Pulmonary artery endothelial cell (primary cell): ENCODE results near the gene CACNA1I. TPM values are rescaled to one million over a fixed set of nuclear protein-coding genes. Genes with fewer than 3 reads are reported as not detected.

ENCODE experiments used
- DNase-seq: peaks from one replicate; pipeline ENCODE4 v3.0.0-alpha.2; 2011; ENCODE audit warnings: low read depth, low spot score
- total RNA-seq: library from RNA; depleted of rRNA; stranded (reverse); fragments of >200 nt; gene quantifications from 2 replicates; pipeline ENCODE4 v1.2.3, GENCODE V29; 2014

Gene CACNA1I
- total RNA-seq, 1 donor from 2014 or later = under 0.01 TPM

DNA sequence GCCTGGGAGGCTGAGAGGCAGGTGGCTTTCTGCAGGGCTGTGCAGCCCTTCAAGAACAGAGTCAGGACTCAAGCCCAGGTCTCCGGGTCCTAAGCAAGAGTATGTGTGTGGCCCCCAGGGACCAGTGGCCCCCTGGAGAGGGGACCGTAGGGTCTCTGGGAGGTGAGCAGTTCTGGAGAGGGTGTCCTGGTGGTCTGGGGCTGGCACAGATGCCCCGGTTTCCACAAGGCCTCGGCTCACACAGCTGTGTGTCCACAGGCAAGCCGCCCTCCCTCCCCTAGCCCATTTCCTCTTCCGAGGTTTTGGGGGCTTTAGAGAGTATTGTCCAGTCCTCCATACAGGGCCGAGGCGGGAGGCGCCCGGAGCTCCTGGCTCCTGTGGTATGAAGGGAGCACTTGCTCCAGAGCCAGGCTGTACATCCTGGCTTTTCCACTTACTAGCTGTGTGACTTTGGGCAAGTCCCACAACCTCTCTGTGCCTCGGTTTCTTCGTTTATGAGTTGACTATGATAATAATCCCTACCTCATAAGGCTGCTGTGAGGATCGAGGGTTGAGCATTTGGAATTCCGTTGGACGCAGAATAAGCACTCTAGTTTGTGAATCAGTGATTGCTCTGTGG, 34.6 kb upstream of the CACNA1I start:
- DNase-seq = no peak

DNA sequence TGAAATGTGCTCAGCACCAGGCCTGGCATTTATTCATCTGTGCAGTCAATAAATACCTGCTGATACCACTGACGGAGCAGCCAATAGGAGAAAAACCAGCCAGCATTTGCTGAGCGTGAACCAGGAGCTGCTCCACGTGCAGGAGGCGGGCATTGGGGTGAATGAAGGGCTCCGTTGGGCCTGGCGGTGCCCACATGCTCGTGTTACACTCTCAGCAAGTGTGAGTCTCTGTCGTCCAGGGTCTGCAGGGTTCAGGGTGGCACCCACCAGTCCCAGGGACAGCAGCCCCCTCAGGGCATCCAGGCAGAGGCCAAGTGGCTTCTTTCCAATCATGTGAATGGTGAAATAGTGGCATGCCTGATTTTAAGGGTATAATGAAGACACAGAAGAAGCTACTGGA, 33.8 kb upstream of the CACNA1I start:
- DNase-seq = no peak

DNA sequence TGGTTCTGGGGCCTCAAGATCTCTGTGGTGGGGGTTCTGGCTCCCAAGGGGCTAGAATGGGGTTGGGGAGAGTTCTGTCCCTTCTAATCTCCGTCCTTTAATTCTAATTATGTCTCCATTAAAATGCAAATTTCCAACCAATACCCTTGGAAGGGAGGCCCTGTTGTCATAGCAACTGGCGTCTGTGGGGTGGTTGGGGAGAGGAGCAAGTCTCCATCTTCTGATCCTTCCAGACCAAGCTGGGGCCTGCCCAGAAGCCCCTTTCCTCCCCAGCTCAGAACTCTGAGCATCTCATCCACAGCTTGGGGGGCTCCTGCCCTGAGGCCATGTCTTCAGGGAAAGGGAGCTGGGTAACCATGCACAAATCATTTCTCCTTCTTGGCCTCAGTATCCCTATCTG, 32.6 kb upstream of the CACNA1I start:
- no peak for DNase-seq

DNA sequence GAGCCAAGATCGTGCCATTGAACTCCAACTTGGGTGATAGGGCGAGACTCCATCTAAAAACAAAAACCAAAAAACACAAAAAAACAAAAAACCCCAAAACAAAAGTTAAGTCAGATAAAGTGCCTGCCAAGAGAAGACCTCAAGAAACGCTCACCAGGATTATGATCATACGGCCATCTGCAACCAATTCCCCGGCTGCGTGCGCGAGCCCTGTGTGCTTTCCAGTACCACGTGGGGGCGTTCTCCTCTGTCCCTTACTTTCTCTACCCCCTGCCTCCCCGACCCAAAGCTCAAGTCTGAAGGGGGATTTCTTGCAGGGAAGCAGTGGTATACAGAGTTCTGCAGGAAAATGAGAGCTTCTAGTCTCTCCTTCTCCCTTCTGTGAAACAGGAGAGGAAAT, 27.5 kb upstream of the CACNA1I start:
- no peak for DNase-seq

DNA sequence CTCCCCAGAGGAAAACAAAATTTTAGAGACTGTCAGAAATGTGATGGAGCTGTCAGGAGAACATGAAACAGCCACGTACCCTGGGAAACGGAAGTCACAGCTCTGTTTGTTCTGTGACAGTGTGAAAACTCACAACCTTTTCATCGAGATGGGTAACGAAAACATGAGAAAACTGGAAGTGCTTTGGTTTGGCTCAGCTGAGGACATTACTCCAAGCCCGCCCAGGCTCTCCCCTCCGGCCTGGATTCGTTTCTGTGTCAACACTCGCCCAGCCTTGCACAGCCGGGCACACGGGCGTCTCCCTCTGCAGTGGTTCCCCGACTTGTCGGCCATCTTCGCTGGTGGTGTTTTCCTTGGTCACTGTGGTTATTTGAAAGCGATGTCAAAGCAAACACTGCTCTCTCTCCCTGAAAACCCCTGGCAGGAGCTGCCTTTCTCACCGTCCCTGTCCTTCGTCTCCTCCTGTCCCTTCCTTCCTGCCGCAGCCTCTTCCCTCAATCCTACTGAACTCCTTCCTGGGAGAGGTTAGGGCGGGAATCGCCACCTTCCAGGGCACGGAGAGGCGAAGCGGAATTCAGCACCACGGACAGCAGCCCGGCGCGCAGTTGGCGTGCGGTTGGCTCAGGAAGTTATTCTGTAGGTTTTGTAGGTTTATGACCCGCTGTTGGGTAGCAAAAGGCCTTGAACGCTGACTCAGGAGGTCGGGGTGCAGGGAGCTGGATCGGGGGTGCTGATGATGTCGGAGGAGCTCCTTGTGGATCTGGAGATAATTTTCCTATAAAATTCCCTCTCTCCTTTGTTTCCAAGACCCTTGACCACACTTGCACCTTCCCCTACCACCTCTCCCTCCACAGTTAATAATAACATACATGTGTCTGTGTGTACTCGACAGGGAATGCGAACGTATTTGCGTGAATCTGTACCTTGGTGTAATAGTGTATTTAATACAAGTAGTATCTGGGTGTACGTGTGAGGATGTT, 24.9 kb upstream of the CACNA1I start:
- DNase-seq = no peak

DNA sequence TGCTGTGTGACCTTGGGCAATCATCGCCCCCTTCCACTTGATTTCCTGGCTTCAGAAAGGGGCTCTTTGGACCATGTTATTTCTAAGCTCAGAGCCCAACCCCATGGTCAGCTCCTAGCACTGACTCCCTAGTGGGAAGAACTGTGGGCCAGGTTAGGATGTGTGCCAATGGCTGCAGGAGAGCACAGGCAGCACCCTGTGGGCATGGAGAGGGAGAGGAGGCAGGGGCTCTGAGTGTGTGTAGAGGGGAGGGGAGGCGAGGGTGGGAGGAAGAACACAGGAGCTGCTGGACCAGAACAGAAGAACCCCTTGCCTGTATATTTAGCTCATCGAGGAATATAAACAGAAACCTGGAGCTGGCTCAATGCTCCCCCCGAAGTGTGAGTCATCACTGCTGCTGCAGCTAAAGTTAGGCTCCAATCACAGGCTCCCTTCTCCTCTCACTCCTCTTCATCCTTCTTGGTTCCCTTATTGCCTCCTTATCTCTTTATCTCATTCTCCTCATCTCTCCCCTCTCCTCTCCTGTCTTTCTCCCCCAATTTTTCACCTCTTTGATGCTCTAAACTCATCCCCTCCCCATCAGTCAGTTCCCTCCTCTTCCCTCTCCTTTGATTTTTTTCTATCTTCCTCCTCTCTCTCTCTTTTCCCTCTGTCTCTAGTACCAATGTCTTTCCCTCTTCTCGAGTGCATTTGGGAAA, 23.5 kb upstream of the CACNA1I start:
- no peak for DNase-seq

DNA sequence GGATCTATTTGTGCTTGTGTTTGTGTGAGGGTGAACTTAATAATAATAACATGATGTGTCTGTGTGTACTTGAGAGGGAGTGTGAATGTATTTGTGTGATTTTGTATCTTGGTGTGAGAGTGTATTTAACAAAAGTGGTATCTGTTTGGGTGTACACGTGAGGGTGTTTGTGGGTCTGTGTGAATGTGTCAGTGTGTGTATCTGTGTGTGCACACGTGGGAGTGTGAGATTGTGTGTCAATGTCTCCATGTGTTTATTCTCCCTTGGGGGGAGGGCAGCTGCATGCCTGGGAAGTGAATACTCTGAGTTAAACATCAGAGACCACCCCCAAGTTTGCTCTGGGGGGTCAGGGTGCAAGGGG, 23.0 kb upstream of the CACNA1I start:
- no peak for DNase-seq

DNA sequence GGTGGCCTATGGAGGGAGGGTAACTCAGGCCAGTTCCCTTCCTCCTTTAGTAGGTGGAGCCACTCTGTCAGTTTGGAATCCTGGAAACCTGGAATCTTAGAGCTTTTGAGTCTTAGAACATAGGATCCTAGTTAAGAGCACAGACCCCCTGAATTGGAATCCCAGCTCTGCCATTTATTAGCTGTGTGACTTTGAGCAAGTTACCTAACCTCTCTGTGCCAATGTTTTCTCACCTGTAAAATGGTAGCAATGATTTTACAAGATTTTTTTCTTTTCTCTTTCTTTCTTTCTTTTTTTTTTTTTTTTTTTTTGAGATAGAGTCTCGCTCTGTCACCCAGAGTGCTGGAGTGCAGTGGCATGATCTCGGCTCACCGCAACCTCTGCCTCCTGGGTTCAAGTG, 17.1 kb upstream of the CACNA1I start:
- DNase-seq = no peak

DNA sequence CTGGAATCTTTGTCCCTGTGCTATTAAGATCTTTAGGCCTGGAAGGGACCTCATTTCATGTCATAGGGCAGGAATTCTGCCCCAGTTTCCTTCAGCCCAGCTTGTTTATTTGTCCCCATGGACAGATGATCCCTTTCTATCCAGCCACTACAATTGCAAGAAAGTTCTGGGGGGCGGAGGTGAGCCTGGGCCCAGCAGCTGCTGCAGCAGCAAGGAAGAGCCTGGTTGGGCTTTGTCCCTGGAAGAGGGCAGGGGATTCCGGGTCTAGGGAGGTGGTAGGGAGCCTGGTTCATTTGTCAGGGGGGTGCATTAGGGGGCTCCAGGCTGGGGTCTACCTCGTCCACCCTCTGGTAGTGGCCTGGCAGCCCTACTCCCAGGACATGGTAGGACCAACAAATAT, 16.4 kb upstream of the CACNA1I start:
- no peak for DNase-seq

DNA sequence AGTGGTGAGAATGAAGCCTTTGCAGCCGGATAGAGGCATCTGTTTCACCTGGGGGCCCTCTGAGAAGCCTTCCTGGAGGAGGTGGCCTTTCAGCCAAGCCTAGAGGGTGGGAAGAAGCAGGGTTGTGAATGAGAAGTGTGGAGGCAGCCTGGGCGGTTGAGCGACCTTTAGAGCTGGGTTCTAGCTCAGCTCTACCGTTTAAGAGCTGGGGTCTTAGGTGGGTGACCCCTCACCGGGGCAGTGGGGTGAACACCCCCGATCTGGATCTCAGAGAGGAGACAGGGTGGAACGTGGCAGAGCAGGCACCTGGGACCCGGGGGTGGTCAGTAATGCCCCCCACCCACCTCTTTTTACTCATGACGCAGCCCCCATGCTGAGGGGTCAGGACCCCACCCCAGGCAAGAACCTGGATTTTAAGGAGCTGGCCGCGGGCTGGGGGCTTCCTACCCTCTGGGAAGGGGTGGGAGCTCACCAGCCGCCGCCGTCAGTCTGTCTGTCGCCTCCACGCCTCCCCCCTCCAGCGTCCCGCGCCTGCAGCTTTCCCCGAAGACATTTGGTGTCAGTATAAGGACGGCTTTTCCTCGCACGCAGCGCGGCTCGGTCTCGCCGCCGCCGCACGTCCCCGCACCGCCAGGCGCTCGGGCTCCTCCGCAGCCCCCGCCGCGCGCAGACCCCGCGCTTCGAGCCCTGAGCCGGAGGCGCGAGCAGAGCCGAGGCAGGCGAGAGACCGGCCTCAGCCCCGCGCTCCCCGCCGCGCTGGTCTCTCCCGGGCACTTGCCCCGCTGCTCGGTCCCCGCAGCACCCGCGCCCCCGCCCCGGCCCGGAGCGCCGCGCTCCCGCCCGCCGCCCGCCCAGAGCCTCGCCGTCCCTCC, 13.3 kb upstream of the CACNA1I start:
- DNase-seq = no peak

DNA sequence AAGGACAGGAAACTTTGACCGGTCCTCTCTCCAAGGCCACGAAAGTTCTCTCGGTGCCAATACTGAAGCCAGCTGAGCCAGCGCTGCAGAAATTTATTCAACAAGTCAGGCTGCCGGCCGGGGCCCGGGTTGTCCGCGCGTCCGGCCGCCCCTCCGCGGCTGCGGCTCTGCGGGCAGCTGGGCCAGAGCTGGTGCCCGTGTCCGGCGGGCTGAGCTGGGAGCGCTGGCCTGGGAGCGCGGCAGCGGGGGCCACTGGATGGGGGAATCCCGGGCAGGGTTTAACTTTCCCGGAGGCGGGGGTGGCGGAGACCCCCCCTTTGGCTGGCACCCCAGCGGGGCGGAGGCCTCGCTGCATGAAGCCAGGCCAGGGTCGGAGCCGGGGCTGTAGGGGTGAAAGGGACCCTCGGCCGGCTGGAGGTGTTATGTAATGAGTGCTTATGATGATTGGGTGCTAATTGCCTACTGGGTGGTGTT, 12.3 kb upstream of the CACNA1I start:
- DNase-seq = no peak

DNA sequence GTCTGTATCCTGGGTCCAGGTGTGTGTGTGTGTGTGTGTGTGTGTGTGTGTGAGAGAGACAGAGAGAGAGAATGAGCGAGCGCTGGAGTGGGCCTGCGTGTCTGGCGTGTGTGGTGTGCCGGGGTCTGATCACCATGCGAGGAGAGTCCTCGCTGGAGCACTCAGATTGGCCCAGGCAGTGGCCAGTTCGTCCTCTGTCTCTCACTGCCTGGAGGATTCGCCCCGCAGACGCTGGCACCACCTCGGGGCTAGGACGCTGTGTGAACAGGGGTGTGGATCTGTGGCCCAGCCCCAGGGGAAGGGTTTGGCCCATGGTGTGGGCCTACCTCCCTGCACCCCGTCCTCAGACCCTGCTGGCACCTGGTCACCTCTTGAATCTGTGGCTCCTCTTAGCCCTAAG, 11.6 kb upstream of the CACNA1I start:
- DNase-seq = no peak

DNA sequence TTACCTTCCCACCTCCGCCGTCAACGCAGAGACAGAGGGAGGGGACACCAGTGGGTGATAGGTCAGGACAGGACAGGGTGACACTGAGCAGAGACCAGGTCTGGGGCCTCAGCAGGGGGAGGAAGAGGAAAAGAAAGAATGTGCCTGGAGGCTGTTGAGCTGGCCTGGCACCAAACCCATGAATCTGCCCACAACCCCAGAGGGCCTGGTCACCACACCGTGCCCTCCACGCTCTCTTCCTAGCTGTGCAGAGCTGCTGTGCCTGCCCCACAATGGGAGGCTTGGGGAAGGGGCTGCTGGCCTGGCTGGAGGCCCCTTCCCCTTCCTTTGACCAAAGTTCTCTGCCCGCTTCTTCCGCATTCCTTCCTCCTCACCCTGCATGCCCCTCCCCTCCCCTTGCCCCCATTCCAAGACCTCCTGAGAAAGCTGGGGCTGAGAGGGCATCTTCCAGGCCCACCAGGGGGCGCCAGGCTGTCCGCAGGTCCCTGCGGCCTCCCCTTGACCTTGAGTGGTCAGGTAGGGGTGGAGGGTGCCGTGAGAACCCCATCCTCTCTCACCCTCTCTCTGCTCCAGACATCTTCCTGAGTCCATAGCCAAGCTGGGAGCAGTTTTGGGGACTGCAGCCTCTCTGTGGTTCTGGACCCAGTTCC, 11.0 kb upstream of the CACNA1I start:
- no peak for DNase-seq

DNA sequence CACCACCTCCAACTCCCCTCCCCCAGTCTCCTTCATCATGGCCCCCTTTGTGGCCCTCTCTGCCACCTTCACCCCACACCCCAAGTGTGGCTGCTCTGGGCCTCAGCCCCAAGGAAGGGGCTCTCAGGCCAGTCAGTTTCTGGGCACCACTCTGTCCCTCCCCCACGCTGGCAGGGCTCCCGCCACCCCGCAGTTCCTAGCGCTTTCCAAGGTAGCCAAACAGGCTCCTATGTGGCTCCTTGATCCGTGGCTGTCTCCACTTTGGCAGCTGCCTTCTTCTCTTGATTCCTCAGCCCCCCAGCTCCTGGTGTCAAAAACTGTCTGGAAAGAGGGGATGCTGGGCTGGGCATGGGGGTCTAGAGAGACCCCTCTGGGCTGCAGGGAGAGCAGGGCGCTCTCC, 10.4 kb upstream of the CACNA1I start:
- no peak for DNase-seq

DNA sequence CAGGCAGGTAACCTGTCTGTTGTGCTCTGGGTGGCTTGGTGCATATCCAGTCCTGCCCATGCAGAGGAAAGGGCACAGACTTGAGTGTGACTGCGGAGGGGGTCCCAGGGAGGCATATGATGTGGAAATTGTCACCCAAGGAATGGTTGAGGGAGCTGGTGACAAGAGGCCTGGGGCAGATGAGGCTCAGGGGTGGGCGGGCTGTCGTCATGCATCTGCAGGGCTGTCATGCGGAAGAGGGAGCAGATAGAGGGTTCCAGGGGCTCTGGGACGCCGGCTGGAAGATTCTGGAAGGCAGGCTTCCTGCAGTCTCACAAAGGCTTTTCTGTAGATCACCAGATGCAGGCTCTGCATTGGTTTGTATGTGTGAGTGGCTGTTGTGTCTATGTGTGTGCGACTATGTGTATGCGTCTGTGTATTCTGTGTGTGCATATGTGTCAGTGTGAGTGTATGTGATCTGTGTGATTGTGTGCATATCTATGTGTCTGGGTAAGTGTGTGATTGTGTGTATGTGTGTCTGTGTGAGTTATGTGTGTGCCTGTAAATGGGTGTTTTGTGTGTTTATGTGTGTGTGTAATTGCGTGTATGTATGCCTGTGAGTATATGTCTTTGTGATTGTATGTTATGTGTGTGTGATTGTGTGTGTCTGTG, 7.6 kb upstream of the CACNA1I start:
- no peak for DNase-seq

DNA sequence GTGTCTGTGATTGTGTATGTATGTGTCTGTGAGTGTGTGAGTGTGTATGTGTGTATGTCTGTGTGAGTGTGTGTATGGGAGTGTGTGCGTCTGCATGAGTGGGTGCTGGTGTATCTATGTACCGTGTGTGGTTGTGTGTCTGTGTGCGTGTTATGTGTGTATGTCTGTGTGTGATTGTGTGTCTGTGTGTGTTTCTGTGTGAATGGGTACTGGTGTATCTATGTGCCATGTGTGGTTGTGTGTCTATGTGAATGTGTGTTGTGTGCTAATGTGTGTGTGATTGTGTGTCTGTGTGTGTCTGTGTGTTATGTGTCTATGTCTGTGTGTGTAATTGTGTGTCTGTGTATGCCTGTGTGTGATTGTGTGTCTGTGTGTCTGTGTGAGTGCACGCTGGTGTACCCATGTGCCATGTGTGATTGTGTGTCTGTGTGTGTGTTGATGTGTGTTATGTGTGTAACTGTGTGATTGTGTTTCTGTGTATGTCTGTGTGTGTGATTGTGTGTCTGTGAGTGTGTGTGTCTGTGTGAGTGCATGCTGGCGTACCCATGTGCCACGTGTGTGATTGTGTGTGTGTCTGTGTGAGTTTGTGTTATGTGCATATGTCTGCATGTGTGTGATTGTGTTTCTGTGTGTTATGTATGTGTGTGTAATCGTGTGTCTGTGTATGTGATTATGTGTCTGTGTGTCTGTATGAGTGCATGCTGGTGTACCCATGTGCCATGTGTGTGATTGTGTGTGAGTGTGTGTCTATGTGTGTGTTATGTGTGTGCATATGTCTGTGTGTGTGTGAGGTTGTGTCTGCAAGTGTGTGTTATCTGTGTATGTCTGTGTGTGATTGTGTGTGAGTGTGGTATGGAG, 6.8 kb upstream of the CACNA1I start:
- DNase-seq = no peak

DNA sequence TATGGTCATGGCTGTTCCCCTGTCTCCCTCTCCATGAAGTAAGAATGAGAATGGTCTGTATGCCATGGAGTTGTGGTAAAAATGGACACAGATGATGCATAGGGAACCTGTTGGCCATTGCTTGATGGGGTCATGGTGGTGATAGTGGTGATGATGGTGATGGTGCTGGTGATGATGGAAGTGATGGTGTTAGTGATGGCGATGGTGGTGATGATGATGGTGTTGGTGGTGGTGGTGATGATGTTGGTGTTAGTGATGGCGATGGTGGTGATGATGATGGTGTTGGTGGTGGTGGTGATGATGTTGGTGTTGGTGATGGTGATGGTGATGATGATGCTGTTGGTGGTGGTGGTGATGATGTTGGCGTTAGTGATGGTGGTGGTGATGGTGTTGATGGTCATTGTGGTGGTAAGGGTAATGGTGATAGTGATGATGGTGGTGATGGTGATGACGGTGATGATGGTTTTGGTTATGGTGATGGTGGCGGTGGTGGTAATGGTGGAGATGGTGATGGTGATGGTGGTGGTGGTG, 5.1 kb upstream of the CACNA1I start:
- DNase-seq = no peak

DNA sequence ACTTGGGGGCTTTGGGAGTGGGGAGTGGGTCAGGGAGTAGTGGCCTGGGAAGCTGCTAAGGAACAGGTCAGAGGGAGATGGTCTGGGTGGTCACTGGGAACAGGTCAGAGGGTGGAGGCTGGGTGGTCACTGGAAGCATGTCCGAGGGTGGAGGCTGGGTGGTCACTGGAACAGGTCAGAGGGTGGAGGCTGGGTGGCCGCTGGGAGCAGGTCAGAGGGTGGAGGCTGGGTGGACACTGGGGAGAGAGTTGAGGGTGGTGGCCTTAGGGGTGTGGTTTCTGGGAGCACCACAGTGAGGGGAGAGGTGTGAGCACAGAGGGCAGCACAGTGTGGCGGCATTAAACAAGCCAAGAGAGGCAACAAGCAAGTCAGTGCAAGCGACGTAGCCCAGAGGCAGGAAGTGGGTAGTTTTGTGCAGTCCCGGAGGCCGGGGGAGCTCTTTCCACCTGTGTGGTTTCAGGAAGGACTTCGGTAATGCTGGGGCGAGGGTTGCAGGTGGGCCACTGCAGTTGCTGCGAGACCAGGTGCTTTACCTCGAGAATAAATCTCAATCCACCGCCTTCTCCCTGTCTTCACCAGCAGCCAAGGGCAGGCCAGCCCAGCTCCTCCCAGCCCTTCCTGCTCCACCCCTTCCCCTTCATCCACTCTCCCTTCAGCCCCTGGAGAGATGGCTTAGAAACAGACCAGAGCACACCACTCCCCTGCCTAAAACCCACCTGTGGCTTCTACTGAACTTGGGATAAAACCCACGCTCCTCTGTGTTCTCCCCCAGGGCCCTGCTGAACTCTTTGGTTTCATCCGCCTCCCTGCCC, 3.2 kb upstream of the CACNA1I start:
- DNase-seq = no peak
